Activated CD4-positive, alpha-beta T cell treated with anti-CD3 and anti-CD28 coated beads for 4 hours (primary cell): Measurements from ENCODE around the gene CDH23.
A peak's percentile ranks its signal among the peaks of the same experiment; 100 is the strongest.

ENCODE experiments used
- DNase-seq, 2 donors: peaks; one replicate each; pipeline ENCODE4 v3.0.0-alpha.2; 2020

The CDH23 gene

DNA sequence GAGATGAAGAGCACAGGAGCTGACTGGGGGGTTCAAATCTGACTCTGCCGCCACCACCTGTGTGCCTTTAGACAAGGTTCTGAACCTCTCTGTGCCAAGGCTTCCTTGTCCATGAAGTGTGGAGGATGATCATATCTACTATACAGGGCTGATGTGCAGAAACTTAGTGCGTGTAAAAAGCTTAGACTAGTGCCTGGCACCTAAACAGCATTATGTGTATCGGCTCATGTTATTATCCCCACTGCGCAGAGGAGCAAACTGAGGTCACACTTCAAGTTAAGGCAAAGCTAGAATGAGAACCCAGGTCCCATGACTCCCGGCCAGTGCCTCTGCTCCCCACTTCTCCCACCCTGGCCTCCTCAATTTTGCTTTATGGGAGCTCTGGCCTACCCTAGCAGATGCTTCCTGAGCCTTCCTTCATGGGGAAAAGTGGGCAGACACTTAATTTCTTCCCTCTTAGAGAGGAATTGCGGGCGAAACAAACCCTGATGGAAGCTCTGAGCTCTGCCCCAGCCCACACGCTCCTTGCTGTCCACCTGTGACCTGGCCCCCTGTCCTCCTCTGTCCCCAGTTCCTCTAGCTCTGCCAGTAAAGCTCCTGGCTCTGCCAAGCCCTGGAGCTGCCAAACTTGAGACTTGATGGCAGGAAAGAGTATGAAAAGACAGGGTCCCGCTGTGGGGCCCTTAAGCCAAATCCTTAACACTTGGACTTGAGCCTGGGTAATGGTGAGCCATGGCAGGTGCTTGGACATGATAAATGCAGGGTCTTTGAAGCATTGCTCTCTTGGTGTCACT, 71.0 kb downstream of the CDH23 start:
- no peak for DNase-seq

DNA sequence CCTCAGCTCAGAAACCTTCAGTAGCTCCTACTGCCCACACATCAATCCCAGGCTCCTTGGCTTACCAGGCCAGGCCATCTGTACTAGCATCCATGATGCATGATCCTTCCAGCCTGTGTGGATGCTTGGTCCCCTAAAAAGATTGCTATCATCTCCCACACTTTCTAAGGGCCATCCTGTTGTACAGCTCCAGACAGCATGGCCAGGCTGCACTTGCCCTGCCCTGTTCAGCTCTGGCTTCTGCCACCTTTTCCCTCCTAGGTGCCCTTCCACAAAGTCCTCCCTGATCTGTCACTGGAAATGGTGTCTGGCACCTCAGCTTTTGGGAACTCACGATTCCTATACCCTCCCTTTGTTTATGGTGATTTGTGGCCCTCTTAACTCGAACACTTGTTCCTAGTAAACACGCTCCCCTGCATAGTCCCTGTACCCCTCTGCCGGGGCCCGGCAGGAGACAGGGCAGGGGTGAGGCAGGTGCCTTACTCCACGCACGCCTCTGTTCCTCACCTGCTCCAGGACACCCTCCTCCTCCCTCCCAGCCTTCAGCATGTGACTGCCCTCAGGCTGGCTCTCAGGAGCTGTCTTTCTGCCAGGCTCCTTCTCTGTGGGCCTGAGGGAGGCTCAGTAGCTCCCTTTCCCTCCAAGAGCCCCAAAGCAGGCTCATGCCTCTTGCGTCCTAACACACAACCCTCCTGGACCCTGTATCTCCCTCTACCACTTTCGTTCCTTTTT, 71.8 kb downstream of the CDH23 start:
- DNase-seq, result no peak

DNA sequence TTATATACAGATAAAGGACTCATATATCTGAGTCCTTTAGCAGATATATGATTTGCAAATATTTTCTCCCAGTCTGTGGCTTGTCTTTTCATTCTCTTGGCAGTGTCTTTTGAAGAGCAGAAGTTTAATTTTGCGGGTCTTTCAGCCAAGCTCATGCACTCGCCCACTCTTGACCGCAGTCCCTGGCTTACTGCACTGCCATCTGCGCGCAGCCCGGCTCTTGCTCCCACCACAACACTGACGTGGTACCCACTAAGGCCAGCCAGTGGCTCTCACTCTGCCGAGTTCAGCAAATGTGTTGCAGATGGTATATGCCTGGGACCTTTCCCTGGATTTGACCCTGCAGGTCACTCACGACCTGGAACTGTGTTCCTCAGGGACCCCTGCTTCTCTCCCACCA, 74.3 kb downstream of the CDH23 start:
- DNase-seq, result no peak

DNA sequence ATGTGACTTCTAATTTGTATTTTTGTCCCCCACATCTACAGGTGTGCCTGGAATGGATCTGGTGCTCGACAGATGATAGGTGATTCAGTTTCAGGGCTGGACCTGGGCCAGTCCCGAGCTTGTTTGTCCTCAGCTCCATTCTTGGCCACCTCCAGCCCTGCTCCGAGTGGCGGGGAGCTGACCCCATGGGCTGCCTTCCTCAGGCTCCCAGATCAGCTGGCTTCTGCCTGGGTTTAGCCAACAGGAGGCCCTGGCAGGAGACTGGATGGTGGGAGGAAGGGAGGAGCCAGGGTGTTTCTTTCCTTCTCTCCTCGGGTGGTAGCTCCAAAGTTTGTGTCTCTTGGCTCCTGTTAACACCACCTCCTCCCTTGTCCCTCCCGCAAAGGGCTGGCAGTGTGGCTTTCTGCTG, 75.2 kb downstream of the CDH23 start:
- no peak for DNase-seq

DNA sequence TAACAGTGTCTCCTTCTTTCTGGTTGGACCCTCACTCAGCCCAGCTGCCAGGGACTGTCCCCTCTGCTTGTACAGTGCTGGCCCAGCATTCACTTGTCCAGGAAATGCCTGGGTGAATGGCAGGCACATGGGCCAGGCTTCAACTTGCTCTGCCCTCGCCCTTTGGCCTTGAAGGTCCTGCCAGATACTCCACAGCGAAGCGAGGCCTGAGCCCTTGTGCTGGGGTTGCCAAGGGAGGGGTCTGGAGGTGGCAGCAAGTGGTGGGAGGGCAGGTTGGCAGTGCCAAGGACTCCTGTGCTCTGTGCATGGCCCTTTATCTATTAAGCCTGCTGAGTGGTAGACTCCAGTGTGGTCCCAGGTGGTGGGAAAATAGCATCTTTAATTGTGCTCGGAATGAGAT, 75.7 kb downstream of the CDH23 start:
- DNase-seq, result no peak

DNA sequence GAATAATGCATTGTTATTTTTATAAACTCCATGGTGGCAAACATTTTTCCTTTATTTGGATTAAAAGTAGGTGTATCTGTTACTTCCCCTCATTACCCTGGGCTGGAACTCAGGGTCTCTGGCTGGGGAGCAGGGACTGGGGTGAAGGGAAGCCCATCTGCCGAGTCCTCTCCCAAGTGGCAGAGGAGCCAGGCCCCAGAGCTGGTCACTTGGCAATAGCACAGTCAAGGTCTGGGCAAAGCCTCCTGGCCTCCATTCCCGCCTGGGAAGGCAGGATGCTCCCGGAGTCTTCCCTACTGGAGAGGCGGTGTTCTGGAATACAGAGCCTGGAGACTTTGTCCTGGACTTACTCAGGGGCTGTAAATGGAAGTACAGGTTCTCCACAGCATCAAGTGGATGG, 76.2 kb downstream of the CDH23 start:
- no peak for DNase-seq

DNA sequence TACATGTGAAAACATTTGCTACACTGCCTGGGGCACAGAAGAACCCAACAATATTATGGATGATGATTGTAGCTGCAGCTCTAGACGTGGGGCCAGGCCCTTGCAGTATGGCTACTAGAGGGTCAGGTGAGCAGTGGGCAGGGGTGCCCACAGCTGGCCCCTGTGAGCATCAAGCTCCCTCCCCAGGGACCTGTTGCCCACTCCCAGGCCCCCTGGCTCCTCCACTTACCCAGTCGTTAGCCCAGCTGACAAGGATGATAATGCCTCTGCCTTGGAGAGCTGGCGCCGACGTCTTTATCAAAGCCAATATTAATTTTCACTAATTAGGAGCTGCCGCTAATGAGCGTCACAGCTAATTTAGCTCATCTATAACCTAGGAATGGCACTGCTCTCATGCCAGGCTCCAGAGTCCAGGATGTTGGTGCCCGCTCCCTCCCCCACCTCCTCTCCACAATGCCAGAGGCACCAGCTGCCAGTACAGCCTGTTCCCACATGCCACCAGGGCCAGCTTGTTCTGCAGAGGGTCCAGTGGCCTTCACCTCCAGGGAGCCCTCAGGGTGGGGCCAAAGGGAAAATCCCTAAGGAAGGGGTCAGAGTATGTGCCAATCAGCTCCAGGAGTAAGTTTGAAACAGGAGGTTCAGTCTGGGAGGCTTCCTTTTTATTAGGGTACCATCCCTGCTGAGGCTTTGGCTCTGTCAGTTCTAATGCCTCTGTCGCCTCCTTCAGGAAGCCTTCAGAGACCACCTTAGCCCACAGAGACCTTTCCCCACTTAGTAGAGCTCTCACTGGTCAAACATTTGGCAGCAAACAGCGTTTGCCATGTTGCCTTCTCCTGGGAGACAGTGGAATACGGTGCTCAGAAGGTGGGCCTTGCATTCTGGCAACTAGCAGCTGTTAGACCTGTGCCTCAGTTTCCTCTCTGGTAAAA, 77.2 kb downstream of the CDH23 start:
- DNase-seq, result no peak

DNA sequence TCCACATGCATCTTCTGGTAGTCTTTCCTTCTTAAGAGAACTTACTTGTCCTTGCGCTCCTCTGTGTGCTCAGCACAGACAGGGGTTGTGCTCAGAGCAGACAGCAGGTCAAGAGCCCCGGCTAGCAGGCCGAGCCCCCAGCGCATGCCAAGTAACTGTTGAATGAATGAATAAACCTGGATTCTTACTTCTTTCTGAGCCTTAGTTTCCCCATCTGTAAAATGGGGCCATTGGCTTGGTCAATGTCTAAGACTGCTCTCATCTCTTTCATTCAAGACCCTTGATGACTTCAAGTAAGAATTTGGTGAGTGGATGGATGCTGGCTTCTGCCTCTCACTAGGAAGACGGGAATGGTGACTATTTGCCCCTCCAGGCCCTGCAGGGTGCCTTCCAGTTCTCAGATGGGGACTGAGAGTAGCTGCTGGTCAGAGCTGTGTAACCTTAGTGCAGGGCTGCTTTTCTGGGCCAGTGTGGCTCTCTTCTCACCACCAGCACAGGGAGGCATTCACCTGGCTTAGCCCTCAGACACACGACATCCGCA, 78.1 kb downstream of the CDH23 start:
- no peak for DNase-seq

DNA sequence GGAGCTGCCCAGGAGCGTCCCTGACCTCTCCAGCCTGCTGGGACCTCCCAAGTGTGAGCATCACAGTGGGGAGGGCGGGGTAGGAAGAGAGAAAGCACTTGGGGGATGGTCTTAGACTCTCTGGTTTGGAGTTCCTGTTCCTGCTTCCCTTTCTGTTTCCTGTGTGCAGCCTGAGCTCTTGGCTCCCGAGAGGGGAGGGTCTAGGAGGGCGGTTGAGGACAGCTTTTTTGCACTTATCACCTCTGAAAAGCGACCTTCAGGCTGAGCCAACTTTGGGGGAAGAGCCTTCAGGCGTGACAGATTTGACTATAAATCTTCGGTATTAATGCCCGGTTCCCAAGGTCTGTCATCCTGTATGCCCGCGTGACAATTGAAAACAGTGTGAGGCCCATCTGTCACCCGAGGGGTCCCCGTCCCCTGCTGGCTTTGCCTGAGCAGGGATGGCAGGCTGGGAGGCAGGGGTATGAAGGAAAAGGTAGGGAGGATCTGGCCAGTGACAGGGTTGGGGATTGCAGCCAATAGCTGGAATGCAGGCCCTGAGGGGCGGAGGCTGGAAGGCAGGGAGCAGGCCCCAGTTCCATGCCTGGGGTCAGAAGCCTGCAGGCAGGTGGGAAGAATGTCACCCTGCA, 78.6 kb downstream of the CDH23 start:
- no peak for DNase-seq

DNA sequence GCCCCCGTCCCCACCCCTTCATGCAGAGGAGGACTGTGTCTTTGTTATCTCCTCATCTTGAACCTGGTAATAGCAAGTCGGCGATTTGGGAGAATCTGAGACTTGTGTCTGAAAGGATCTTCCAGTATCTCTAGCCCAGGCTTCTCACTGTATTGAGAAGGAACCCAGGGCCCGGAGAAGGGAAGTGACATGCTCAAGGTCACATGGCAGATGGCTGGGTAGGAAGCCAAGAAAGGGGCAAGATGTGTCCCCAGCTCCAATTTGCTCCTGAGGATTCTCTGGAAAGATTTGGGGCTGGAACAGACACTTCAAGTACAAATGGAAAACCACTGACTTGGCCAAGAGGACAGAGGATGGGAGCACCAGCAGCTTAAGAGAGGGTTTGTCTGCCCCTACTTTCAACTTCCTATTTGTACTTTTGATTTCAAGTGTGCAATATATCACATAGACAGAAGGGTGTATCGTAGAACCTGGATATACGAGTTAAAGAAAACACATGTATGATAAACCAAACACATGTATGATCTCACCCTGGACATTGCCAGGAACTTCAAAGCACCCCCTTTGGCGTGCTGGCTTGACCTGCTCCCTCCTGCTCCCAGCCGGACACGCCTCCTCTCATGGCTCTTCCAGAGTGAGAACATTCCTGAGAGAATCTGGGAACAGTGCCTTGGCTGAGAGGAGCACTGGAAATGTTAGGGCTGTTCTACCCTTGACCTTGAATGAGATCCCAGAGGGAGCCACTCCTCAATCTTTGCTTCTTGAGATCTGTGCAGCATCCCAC, 79.7 kb downstream of the CDH23 start:
- no peak for DNase-seq

DNA sequence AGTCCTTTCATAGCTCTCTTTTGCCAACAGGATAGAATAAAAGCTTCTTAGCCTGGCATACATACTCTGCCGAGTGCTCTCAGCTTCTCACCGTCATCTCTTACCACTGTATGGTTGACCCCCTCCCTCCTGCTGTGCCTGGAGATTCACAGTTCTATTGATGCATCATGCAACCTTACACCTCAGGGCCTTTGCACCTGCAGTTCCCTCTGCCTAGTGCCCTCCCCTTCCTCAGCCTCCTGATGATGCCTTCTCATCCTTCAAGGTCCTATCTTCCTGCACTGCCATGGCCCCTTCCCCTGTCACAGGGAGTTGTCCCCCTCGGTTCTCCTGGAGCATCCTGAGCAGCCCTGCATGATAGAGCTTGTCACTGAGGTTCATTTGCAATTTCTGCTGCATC, 81.5 kb downstream of the CDH23 start:
- DNase-seq, result no peak

DNA sequence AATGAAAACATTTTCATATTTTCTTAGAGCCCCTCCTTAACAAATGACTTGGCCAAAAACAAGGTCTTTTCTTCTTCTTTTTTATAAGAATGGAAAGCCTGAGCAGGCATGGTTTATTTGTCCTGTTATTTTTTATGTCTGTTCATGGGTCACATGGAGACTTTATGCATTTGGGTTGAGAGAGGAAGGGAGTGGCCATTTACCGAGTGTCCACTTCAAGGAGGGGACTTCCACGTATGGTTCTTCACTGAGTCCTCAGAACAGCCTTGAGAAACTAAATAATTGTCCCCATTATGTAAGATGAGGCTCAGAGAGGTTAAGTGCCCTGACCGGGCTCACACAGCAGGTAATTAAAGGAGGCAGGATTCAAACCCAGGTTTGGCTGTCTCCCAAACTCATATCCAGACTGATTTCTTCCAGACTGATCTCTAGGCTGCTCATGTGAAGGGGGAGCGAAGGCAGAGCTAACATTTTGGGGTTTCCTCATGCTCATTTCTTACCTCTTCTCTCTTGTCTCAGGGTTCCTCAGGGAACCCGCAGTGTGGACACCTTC, 82.2 kb downstream of the CDH23 start:
- no peak for DNase-seq

DNA sequence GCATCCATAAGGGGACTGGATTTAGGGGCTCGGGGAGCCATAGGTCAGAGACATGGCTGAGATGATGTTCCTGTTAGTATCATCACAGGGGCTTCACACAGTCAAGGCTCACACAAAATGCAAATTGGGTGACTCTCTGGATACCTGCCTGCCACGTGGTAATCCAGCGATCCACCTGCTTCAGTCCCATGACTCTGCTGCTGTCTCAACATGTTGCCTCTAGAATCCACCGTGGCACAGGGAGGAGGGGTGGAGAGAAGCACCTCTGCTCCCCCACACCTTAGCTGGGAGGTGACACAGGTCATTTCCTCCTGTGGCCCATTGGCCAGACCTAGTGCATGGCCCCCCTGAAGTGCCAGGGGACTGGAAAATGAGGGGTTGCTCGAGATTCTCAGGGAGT, 83.1 kb downstream of the CDH23 start:
- DNase-seq, result no peak

DNA sequence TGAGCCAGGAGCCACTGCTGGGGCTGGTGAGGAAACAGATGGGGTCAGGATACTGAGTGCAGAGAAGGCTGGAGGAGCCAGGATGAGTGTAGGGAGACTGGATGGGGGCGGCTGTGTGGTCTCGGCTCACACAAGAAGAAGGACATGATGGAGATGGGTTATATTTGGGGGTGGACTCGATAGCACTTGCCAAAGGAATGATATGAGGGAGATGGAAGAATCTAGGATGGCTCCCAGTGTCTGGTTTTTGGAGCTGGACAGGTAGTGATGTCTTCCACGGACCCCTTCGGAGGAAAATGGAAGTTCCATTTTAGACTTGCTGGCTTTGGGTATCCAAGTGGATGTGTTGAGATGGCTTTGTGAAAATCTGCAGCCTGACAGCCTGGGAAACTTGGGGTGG, 83.9 kb downstream of the CDH23 start:
- DNase-seq, result no peak

DNA sequence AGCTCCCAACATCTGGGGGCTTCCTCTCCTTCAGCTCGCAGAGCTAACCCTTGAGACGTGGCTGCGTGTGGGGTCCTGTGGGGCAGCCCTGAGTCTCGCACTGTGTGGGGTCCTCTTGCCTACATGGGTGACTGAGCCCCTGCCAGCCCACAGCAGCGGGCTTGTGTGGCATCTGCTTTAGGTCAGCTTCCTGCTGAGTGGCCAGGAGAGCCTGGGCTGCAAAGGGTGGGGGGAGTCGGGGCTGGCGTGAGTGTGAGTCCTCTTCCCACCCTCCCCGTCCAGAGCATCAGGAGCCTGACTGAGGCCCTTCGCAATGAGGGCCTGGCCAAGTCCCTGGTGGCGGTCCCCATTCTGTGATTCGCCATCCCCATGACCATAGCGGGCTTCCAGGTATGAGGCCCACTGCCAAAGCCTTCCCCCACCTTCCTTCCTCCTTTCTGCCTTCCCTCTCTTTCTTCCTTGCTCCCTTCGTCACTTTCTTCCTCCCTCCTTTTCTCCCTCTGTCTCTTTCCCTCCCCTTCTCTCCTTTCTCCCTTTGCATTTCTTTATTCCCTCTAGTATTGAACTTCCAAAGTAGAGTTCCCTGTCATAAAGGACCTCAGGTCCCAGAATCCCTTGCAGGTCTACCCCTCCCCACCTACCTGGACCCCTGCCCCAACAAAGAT, 85.2 kb downstream of the CDH23 start:
- DNase-seq, result no peak

DNA sequence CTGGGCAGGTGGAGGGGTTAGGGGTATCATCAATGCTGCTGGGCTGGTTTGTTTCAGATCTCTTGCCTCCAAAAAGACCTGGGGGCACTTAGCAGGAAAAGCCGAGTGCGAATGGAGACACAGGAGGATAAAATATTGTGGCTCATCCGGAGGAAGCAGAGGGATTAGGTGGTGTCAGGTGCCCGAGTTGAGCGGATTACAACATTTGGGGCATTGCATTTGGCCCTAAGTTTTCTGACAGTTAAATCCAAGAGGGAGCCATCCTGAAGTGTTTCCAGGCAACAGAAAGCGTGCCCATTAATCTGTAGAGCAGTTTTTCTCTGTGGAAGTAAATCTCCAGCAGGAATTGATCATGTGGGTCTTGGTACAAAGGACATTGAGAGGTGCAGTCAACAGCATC, 85.9 kb downstream of the CDH23 start:
- no peak for DNase-seq

DNA sequence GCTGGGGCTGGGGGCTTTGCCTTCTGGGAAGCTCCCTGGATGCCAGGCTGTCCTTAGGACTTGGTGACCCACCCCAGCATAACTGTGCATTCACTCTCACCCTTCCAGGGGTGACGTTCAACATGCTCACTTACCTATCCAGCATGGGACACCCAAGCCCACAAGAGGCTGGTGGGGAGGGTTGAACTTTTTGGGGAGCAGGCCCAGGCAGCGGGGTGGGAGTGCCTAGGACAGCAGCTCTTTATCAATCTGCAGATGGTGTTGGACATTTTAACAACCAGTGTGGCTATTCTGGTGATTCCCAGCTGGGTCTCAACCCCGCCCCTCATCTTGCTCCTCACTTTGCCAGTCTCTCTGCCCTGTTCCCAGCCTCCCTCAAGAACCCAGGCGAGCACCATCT, 86.4 kb downstream of the CDH23 start:
- DNase-seq, result no peak

DNA sequence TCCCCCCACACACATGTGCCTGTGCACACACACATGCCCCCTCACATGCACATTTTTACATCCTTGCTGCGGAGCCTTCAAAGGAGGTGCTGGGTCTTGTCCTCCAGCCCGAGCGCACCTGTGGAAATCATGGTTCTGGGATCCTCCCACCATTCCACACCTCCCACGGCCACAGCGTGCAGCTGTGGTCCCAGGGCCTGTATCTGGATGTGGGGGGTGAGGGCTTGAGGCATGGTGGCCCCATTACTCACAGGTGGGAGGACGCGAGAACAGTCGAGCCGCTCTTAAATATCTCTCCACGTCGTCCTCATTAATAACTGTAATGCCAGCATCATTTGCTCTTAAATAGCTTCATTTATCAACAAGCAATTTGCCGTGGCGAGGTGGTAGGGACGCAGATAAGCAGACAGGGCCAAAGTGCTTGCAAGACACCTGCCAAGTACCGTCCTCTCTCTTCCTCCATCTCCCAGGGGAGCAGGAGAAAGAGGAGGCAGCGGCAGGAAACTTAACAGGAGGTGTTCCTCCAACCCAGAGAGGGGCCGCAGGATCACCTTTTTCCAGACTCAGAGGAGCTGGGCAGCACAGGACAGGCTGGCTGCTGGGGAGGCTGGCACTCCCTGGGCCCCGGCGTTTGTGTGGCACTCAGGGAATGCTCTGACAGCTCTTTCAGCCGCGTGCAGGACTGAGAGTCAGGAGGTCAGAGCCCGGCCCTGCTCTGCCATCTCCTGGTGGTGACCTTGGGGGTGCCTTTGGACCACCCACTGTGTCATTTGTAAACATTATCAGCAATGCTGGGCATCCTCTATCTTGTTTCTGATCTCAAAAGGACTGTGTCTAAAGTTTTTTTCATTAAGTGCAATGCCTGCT, 87.4 kb downstream of the CDH23 start:
- no peak for DNase-seq

DNA sequence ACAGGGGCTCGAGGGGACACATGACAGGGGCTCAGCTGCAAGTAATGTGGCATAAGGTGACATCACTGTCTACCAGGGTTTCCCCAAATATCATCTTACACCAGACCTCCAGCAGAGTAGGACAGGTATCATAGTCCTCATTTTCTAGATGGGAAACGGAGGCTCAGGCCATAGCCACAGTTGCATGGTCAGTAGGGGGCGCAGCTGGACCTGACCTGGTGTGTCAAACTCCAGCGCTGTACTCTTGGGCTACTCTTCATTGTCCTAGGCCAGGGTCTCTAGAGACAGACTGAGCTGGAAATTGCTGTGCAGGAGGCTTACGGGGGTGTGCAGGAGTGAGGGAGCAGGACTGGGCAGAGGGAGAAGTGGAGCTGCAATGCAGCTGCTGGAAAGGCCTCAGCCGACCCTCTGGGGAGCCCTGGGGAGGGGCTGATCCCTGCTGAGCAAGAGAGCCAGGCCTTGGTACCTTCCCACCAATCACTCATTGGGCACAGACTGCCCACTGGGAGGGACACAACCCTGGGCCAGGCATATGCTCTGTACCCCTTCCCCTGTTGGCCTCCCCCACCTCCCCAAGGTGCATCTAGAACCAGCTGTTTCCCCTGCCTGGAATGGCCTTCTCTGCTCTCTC, 89.9 kb downstream of the CDH23 start:
- peak in 1 of 2 donors; percentile 14 for DNase-seq
